SW 1271 (cell line): ENCODE results near the gene OBP2A.
"Not testable (repeated sequence)": the region's sequence is repeated elsewhere in the genome, so short reads cannot be mapped to it uniquely, and the experiment has no call there.

Experiments used
- DNase-seq, 2 experiments: peaks; one replicate each; lab custom pipeline; 2025; lab: John Stamatoyannopoulos, UW

The OBP2A gene, protein sequence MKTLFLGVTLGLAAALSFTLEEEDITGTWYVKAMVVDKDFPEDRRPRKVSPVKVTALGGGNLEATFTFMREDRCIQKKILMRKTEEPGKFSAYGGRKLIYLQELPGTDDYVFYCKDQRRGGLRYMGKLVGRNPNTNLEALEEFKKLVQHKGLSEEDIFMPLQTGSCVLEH

DNA sequence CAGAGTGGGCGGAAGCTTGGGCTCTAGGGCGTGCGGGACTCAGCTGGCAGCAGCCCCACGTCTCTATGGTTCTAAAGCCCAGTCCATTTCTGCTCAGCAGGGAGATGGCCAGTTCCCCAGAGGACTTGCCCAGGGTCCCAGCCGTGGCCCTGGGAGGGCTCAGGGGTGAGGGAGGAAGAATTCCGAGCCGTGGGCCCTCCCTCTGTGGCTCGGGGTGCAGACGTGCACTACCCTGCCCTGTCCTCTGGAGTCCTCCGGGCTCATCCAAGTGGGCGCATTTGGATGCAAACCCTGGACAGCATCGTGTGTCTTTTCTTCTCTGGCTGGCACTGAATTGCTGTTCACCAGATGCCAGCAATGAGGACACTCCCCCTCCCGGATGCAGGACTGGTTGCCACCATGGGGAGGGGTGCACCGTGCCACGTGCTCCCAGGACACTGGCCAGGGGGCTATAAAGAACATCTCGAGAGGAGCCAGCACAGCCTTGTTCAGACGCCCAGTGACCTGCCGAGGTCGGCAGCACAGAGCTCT lies at the start of gene OBP2A:
Gene OBP2A, plus strand, starts transcription at position 481 of the 531 bp plus-strand sequence. CDS start 55 bp downstream, outside the sequence.
- not testable (repeated sequence) for DNase-seq

- no peak for DNase-seq
Measured at GRCh38 chr9:135498381-135499126, 47.4 kb upstream of the OBP2A start.

DNA sequence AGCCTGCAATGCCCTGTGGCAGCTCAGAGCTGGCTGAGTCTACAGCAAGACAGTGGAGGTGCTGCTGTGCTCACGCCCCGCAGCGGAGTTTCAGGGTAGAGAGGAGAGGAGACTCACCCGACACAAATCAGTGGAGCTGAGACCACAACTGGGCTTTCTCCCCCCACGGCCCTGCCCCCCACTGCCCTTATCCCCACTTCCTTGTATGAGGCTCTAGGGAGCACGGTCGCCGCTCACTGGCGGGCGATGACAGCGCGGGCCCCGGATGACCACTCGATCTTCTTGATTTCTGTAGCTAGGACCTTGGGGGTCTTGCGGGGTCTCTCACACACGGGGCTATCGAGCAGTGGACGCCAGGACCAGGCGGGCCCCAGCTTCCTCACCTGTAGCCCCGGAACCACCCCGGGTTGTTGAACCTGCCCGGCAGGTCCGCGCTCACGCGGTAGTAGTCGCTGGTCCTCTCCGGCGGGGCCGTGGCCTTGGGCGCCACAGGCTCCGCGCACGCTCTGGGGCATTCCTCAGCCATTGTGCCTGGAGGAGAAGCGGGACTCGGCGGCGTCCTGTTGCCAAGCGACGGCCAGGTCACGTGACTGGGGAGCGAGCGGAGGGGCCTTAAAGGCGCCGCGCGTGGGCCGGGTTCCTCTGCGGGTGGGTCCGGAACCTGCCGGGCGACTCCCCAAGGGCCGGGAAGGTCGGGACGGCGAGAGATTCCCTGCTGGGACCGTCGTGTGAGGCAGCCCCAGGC lies 46.4 kb upstream of the OBP2A start:
- peak; percentile 36 to 84 for DNase-seq

GRCh38 chr9:135500071-135500524 lies 45.8 kb upstream of the OBP2A start:
- DNase-seq = peak in 1 of 2 experiments; percentile 66

DNA sequence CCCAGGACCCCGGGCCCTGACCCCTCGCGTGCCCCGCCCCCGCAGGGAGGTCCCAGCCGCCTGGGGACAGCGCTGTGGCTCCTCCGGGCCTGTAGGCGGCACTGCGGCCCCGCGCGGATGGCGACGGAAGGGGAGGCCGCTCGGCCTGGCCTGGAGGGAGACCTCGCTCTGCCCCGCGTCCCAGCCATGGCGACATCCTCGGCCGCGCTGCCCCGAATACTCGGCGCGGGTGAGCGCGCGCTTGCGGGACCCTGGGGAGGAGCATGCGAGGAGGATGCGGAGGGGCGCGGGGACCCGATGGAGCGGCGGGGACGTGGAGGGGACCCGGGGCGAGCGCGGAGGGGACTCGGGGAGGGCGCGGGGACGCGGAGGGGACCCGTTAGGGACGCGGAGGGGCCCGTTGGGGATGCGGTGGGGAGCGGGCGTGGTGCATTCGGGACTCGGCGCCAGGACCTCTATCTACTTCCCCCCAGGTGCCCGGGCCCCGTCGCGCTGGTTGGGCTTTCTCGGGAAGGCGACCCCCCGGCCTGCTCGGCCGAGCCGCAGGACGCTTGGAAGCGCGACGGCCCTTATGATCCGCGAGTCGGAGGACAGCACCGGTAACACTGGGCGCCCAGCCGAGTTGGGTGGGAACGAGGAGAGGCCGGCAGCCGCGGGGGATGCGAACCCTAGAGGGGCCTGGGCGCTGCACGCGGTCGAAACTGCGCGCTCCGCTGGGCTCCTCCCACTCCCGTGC lies 45.2 kb upstream of the OBP2A start, which contains the start of gene MRPS2:
Gene MRPS2, plus strand, starts transcription at position 158 of the 736 bp plus-strand sequence. Its CDS starts 29 bp downstream, at position 187.
- DNase-seq = peak; percentile 65 to 80

- no peak for DNase-seq
Measured at GRCh38 chr9:135501261-135502167, 44.4 kb upstream of the OBP2A start.

- no peak for DNase-seq
Measured at GRCh38 chr9:135502168-135502872, 43.6 kb upstream of the OBP2A start.

GRCh38 chr9:135502873-135503321 lies 43.0 kb upstream of the OBP2A start:
- no peak for DNase-seq

GRCh38 chr9:135503371-135504261 lies 42.3 kb upstream of the OBP2A start:
- DNase-seq = no peak

GRCh38 chr9:135504262-135505243 lies 41.4 kb upstream of the OBP2A start:
- DNase-seq = peak in 1 of 2 experiments; percentile 65

DNA sequence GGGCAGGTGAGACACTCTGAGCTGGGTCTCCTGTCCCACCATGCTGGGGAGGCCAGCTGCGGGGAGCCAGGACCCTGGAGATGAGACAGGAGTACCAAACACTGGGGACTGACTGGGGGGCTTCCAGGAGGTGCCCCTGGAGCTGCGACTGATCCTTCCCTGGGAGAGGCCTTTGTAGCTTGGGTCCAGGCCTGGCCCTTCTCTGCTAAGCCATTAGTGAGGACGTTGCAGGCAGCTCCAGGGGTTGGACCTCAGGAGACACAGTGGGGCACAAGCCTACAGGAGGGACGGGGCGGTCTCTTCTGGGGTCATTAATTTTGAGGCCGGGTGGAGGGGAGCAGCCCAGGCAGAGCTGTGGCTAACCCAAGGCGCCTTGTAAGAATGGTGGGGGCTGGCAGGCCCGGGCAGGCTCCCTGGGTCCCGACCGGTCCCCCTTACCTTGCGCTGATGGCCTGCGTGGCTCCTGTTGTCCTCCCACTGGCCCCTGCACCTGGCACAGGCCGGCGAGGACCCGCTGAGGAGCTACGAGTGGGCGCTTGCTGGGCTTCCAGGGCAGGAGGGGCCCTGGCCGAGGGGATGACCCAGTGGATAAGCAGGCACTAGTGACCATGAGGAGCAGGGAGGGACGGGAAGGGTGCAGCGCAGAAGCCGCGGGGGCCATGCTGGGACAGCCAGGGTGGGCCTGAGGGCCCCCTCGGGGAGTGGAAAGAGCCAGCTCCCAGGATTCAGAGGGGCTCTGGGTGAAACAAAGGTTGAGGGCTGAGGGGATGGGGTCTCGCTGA lies 40.3 kb upstream of the OBP2A start:
- no peak for DNase-seq

DNA sequence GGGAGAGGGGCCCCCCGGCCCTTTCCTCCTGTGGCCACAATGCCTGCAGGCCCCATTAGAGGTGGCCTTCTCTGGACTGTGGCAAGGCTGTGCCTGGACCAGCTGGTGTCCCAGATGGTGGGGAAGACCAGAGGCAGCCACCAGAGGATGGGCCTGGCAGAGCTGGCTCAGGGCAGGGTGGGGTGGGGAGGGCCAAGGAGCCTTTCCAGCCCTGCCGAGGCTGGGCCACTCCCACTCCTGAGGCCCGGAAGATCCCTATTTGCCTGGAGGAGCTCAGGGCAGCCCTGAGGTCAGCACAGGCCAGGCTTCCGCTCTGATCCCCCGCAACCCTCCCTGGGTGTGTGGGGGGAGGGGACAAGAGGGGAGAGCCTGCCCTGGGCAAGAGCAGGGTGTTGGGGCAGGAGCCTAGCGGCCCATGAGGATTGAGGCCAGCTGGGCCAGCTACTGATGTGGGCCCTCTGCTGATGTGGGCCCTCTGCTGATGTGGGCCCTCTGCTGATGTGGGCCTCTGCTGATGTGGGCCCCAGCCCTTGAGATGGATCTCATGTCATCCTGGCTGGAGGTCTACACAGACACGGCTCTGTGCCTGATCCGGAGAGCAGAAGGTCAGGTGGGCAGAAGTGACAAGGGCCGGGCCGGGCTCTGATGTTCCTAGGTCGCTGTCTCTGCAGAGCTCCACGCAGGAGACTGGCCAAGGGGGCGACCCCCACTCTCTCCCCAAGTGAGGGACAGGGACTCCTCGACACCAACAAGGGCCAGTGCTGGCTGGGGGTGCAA lies 39.4 kb upstream of the OBP2A start:
- no peak for DNase-seq

DNA sequence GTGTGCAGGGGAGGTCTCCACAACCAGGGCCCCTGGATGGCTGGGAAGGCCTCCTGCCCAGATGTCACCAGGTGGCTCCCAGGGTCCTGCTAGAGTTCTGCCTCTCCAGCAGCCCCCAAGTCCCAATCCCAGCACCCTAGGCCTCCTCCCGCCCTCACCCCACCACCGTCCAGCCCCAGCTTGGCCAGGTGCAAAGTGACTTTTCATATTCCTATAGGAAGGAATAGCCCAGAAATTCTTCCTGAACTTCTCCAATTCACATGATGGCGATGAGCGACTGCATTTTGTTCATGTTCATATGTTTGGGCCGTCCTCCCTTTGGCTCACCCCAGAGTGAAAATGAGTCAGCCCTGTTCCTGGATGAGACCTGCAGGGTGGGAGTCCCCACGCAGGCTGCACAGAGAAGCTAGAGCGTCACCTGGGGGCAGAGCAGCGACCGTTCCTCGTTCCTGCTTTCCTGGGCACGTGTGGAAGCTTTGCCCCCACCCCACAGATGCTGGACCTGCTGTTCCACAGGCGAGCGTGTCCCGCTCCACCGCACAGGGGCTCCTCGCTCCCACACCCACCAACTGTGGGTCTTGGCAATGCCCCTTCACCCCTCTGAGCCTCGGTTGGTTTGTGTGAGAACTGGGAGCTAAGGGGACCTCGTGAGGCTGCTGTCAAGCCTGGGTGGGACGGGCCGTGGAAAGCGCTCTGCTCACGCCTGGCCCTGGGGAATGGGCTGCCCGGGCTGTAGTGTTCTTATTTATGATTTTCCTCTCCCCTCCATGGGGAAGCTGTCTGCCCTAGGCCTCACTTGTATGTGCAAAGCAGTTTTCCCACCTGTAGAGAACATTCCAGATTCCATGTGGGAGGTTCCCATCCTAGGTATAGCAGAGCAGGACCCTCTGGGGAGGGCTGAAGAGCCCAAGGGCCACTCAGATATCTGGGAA lies 38.6 kb upstream of the OBP2A start:
- no peak for DNase-seq

DNA sequence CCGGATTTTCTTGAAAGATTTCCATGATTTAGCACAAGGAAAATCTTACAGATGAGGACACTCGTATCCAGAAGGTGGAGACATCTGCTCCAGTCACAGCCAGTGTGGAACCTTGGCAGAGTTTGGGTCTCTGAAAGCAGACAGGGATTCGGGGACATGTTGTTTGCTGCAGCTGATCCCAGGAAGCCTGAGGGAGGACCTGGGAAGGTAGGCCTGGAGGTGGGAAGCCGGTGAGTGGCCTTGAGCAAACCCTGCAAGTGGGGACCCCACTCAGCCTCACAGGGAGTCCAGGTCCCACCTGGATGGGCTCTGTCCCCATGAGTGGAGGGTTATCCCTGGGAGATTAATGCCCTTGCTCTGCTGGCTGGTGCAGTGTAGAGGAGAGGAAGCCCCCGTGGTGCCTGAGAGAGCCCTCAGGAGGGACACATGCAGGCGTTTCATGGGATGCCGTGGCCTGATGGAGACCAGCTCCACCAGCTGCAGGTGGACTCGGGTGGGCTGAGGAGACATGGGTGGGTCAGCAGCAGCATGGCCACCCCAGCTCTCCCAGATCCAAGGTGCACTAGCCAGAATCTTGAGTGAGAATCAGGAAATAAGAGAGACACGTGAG lies 37.6 kb upstream of the OBP2A start:
- no peak for DNase-seq
